ENCODE measurements around the gene ADD3.
"Not testable (repeated sequence)": the region's sequence is repeated elsewhere in the genome, so short reads cannot be mapped to it uniquely, and the experiment has no call there.

The ADD3 gene

GRCh38 chr10:110032801-110033700 is 25.3 kb downstream of the ADD3 start:
- H3K4me3 ChIP-seq (ENCODE audit: low read depth, low read length): no peak overlapping the region

GRCh38 chr10:110033701-110034235 is 26.0 kb downstream of the ADD3 start:
- H3K4me3 ChIP-seq (ENCODE audit: low read depth, low read length): no peak overlapping the region

- no peak overlapping the region for H3K4me3 ChIP-seq (ENCODE audit: low read depth, low read length)
These were observed 26.8 kb downstream of the ADD3 start for GRCh38 chr10:110034596-110034995.

- no peak overlapping the region for H3K4me3 ChIP-seq (ENCODE audit: low read depth, low read length)
These were observed 27.5 kb downstream of the ADD3 start for GRCh38 chr10:110035070-110035921.

- H3K4me3 ChIP-seq (ENCODE audit: low read depth, low read length): no peak overlapping the region
These were observed 28.9 kb downstream of the ADD3 start for GRCh38 chr10:110036640-110037039.

GRCh38 chr10:110039254-110039653 is 31.5 kb downstream of the ADD3 start:
- no peak overlapping the region for H3K4me3 ChIP-seq (ENCODE audit: low read depth, low read length)

- no peak overlapping the region for H3K4me3 ChIP-seq (ENCODE audit: low read depth, low read length)
These were observed 32.3 kb downstream of the ADD3 start for GRCh38 chr10:110040108-110040507.

- no peak overlapping the region for H3K4me3 ChIP-seq (ENCODE audit: low read depth, low read length)
These were observed 33.1 kb downstream of the ADD3 start for GRCh38 chr10:110040767-110041478.

GRCh38 chr10:110041479-110041829 is 33.7 kb downstream of the ADD3 start:
- no peak overlapping the region for H3K4me3 ChIP-seq (ENCODE audit: low read depth, low read length)

GRCh38 chr10:110042181-110042580 is 34.4 kb downstream of the ADD3 start:
- H3K4me3 ChIP-seq (ENCODE audit: low read depth, low read length): no peak overlapping the region

GRCh38 chr10:110042891-110043290 is 35.1 kb downstream of the ADD3 start:
- H3K4me3 ChIP-seq (ENCODE audit: low read depth, low read length): no peak overlapping the region

GRCh38 chr10:110044681-110045080 is 36.9 kb downstream of the ADD3 start:
- H3K4me3 ChIP-seq (ENCODE audit: low read depth, low read length): no peak overlapping the region

- no peak overlapping the region for H3K4me3 ChIP-seq (ENCODE audit: low read depth, low read length)
These were observed 38.0 kb downstream of the ADD3 start for GRCh38 chr10:110045772-110046171.

GRCh38 chr10:110048145-110048544 is 40.4 kb downstream of the ADD3 start:
- not testable (repeated sequence) for H3K4me3 ChIP-seq (ENCODE audit: low read depth, low read length)

- H3K4me3 ChIP-seq (ENCODE audit: low read depth, low read length): no peak overlapping the region
These were observed 41.0 kb downstream of the ADD3 start for GRCh38 chr10:110048781-110049180.

GRCh38 chr10:110049889-110050591 is 42.3 kb downstream of the ADD3 start:
- not testable (repeated sequence) for H3K4me3 ChIP-seq (ENCODE audit: low read depth, low read length)

GRCh38 chr10:110051487-110051886 is 43.7 kb downstream of the ADD3 start:
- no peak overlapping the region for H3K4me3 ChIP-seq (ENCODE audit: low read depth, low read length)

- H3K4me3 ChIP-seq (ENCODE audit: low read depth, low read length): no peak overlapping the region
These were observed 45.1 kb downstream of the ADD3 start for GRCh38 chr10:110052916-110053315.

- H3K4me3 ChIP-seq (ENCODE audit: low read depth, low read length): no peak overlapping the region
These were observed 49.0 kb downstream of the ADD3 start for GRCh38 chr10:110056822-110057221.

GRCh38 chr10:110057456-110057855 is 49.7 kb downstream of the ADD3 start:
- H3K4me3 ChIP-seq (ENCODE audit: low read depth, low read length): no peak overlapping the region
